GM06990 (cell line): ENCODE data around the gene B3GNT5.

Experiments
- DNase-seq: peaks from one replicate; pipeline ENCODE4 v3.0.0-alpha.2; 2011; ENCODE audit not compliant: insufficient read length; ENCODE audit errors: extremely low read depth
- H3K27me3 ChIP-seq: replicated peaks from 2 replicates; pipeline ENCODE4 v1.6.0; 2011; ENCODE audit warnings: low read length; ENCODE audit not compliant: control insufficient read depth, insufficient read depth
- H3K36me3 ChIP-seq: 2 replicates; pipeline ENCODE4 v1.5.1; 2011; ENCODE audit warnings: low read length; ENCODE audit not compliant: control insufficient read depth, insufficient read depth
- H3K4me3 ChIP-seq: replicated peaks from 2 replicates; pipeline ENCODE4 v1.5.1; 2011; ENCODE audit warnings: low read depth, mild to moderate bottlenecking, control low read depth, low read length
- CTCF ChIP-seq: IDR thresholded peaks from 2 replicates; pipeline ENCODE4 v1.5.1; 2011; ENCODE audit warnings: low read length, control low read depth, mild to moderate bottlenecking, inconsistent platforms; ENCODE audit not compliant: insufficient read depth, poor library complexity, severe bottlenecking

Gene B3GNT5

GRCh38 chr3:183268366-183268765 is 15.3 kb downstream of the B3GNT5 start:
- no peaks in the 10 kb centered on the region; the same call in 1 of the 2 replicates for H3K27me3 ChIP-seq
- no peak for TF ChIP-seq CTCF
- H3K4me3 ChIP-seq = no peak overlapping the region
- no peaks in the 10 kb centered on the region for H3K36me3 ChIP-seq
- DNase-seq = no peak

- DNase-seq = no peak
- H3K4me3 ChIP-seq = no peak overlapping the region
- no peaks in the 10 kb centered on the region; the same call in 1 of the 2 replicates for H3K27me3 ChIP-seq
- no peak for TF ChIP-seq CTCF
- no peaks in the 10 kb centered on the region for H3K36me3 ChIP-seq
Observed at GRCh38 chr3:183269345-183269744, 16.3 kb downstream of the B3GNT5 start.

- DNase-seq = no peak
- TF ChIP-seq CTCF = no peak
- no peak overlapping the region for H3K4me3 ChIP-seq
- no peaks in the 10 kb centered on the region for H3K36me3 ChIP-seq
- no peaks in the 10 kb centered on the region; the same call in 1 of the 2 replicates for H3K27me3 ChIP-seq
Observed at GRCh38 chr3:183270344-183270743, 17.3 kb downstream of the B3GNT5 start.

GRCh38 chr3:183272142-183272541 is 19.1 kb downstream of the B3GNT5 start:
- Histone ChIP-seq H3K4me3 (no peak overlapping the region), H3K27me3 (no peaks in the 10 kb centered on the region), H3K36me3 (no peaks in the 10 kb centered on the region)
- no peak for DNase-seq
- no peak for TF ChIP-seq CTCF

GRCh38 chr3:183272791-183273190 is 19.7 kb downstream of the B3GNT5 start:
- H3K4me3 ChIP-seq = no peak overlapping the region
- DNase-seq = no peak
- H3K27me3 ChIP-seq = no peaks in the 10 kb centered on the region
- no peak for TF ChIP-seq CTCF
- H3K36me3 ChIP-seq = no peaks in the 10 kb centered on the region

GRCh38 chr3:183274609-183275008 is 21.6 kb downstream of the B3GNT5 start:
- DNase-seq = no peak
- TF ChIP-seq CTCF = no peak
- Histone ChIP-seq H3K36me3 (no peaks in the 10 kb centered on the region), H3K4me3 (no peak overlapping the region), H3K27me3 (no peaks in the 10 kb centered on the region)
